Raji (cell line): ENCODE data around the gene OSM.

Source experiments
- POLR2A ChIP-seq: IDR thresholded peaks from 2 replicates; pipeline ENCODE4 v1.6.1; 2011; ENCODE audit warnings: low read depth, low read length, control low read depth; ENCODE audit not compliant: insufficient read depth

The OSM gene

GRCh38 chr22:30221121-30221992 is 45.3 kb downstream of the OSM start:
- no peak for TF ChIP-seq POLR2A

GRCh38 chr22:30220338-30221012 is 46.2 kb downstream of the OSM start:
- no peak for TF ChIP-seq POLR2A

- no peak for TF ChIP-seq POLR2A
These were observed 46.9 kb downstream of the OSM start for GRCh38 chr22:30219668-30220278.

GRCh38 chr22:30219049-30219654 is 47.5 kb downstream of the OSM start:
- TF ChIP-seq POLR2A: no peak

GRCh38 chr22:30217698-30218560 is 48.7 kb downstream of the OSM start:
- no peak for TF ChIP-seq POLR2A

GRCh38 chr22:30216710-30217109 is 49.9 kb downstream of the OSM start:
- TF ChIP-seq POLR2A: no peak

- TF ChIP-seq POLR2A: no peak
These were observed 51.8 kb downstream of the OSM start for GRCh38 chr22:30214703-30215407.

- no peak for TF ChIP-seq POLR2A
These were observed 53.6 kb downstream of the OSM start for GRCh38 chr22:30212996-30213441.
